Stimulated activated CD8-positive, alpha-beta memory T cell treated with anti-CD3 and anti-CD28 coated beads, Interleukin-4, amount 100 ng/mL, for 1 hour (primary cell): ENCODE results near the gene RTKN.
"Not testable (repeated sequence)": the region's sequence is repeated elsewhere in the genome, so short reads cannot be mapped to it uniquely, and the experiment has no call there.

Experiments
- DNase-seq, 2 donors: peaks; one replicate each; pipeline ENCODE4 v3.0.0-alpha.2; 2020; ENCODE audit warnings: low read depth in 2 of 2, low spot score in 1 of 2

Gene RTKN, protein sequence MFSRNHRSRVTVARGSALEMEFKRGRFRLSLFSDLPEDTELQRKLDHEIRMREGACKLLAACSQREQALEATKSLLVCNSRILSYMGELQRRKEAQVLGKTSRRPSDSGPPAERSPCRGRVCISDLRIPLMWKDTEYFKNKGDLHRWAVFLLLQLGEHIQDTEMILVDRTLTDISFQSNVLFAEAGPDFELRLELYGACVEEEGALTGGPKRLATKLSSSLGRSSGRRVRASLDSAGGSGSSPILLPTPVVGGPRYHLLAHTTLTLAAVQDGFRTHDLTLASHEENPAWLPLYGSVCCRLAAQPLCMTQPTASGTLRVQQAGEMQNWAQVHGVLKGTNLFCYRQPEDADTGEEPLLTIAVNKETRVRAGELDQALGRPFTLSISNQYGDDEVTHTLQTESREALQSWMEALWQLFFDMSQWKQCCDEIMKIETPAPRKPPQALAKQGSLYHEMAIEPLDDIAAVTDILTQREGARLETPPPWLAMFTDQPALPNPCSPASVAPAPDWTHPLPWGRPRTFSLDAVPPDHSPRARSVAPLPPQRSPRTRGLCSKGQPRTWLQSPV

DNA sequence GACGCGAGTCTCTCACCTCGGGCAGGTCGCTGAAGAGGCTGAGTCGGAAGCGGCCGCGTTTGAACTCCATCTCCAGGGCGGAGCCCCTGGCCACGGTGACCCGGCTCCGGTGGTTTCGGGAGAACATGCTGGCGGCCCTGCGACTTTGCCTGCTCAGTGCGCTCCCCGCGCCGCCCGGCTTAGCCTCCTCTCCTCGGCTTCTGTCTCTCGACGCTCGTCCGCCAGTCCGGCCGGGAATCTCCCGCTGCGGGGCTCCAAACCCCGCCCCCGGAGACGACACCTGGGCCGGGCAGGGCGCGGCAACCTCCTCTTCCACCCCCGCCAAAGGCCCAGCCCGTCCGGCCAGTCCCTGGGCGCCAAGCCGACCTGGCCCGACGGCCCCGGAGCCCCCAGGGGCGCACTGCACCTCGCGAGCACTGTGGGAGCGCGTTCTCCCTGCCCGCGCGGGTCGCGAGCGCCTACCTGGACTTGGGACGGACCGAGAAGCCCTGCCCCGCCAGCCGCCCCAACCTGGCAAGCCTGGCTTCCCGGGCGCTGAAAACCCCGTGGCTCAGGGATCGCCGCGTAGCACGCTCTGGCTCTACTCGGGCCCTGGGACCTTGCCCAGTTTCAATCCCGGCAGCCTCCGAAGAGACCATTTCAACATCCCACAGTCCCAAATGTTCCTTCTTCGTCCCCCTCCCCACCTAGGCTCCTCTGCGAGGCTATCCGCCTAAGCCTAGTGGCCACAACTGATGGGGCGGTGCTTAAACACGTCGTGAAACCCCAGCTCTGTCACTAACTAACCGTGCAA lies at the start of gene RTKN:
RTKN (minus strand) TSS at position 248 of the 793 bp plus-strand sequence; CDS start at position 127, 121 bp downstream.
- no peak for DNase-seq

DNA sequence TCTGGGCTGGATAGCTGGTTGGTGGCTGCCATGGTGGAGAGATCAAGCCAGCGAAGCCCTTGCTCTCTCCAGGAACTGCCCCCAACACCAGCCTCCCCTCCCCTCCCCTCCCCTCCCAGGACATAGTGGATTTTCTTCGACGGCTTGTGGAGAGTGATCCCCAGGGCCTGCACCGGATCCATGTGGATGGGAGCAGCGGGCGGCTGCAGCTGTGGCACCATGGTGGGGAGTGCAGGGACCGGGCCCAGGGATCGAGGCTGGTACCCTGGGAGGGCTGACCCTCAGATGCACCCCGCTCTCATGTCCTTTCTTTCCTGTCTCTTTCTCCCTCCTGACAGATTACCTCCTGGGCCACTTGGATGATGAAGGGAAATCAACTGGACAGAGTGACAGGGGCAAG lies 48.2 kb upstream of the RTKN start:
- DNase-seq = no peak

- no peak for DNase-seq
Observed at GRCh38 chr2:74488643-74489481, 47.1 kb upstream of the RTKN start.

GRCh38 chr2:74486141-74486540 lies 44.4 kb upstream of the RTKN start:
- no peak for DNase-seq

DNA sequence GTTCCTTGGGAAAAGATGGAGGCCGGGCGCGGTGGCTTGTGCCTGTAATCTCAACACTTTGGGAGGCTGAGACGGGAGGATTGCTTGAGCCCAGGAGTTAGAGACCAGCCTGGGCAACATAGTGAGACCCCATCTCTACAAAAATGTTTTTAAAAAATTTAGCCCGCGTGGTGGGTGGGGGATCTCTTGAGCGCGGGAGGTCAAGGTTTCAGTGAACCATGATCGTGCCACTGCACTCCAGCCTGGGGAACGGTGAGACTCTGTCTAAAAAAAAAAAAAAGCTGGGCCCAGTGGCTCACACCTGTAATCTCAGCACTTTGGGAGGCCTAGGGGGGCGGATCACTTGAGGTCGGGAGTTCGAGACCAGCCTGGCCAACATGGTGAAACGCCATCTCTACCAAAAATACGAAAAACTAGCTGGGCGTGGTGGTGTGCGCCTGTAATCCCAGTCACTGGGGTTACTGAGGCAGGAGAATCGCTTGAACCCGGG lies 42.0 kb upstream of the RTKN start:
- not testable (repeated sequence) for DNase-seq

DNA sequence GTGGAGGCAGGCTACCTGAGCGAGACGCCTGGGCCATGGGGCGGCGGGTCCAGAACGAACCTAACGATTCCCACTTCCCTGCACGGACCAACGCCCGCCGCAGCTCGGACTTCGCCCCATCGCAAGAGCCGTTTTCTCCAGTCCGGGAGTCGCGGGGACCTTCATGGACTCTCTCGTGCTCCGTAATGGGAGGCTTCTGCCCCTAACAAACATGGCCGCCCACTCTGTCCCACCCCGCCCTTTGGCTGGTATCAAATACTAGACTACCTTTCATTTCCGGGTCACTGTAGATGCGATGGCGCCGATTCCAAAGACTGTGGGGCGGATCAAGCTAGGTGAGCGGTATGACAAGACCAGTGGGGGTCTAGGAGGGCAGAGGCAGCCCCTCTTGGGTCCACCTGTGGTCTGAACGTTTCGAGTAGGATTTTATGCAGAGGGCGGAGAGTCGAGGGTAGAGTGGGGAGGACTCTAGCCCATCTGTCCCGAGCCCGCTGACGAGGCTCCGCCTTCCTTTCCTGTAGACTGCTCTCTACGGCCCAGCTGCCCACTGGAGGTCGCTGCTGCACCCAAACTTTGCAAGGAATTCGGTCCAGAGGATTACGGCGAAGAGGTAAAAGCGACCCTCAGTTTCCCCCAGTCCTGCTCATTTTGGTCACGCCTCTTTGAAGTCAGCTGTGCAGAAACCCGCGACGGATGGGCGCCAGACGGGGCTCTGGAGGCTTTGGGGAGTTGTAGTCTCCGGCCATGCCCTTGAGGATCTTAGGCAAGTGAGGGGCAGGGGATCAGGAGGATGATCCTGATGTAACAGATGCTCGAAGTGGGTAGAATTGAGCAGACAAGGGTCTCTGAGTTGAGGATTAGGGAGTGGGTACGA lies 41.3 kb upstream of the RTKN start, which contains the start of the genes CCDC142 and TTC31:
CCDC142 (minus strand) TSS at position 198 of the 874 bp plus-strand sequence; CDS start at position 37, 161 bp downstream.
TTC31 (plus strand) TSS at position 281 of the 874 bp plus-strand sequence; CDS start at position 296, 15 bp downstream.
- DNase-seq = peak; percentile 82 to 86

- DNase-seq = no peak
Observed at GRCh38 chr2:74481961-74482800, 40.4 kb upstream of the RTKN start.

DNA sequence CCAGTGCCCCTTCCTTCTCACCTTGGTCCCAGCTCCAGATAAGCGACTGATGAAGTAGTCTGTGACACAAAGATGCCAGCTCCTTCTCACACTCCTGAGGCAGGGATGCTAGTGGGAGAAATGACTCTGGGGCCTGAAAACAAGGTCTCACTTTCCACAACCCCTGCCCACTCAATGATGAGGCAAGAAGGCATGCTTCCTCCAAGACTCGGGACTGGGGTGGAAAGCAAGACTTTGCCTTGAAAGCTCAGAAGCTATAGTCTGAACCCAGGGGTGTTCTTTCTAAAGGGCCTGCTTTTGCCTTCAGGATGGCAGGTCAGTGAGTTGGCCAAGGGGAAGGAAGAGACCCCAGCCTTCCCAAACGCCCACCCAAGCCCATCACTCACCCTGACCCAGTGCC lies 39.7 kb upstream of the RTKN start:
- DNase-seq = no peak

DNA sequence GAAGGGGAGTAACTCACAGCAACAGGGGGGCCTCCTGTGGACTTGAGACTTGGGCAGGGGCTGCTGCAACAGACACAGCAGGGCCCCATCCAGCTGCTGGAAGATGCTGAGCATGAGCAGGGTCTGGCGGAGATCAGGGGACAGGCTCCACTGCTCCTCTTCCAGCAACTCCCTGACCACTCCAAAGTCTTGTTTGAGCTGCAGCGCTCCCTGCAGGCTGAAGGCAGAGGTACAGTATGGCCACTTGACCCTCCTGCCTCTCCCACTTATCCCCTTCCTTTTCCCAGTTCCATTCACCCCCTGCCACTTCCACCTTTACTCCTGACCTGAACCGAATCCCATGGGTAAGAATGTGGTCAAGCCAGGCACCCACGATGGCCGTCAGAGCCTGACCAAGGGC lies 33.2 kb upstream of the RTKN start:
- DNase-seq = no peak

DNA sequence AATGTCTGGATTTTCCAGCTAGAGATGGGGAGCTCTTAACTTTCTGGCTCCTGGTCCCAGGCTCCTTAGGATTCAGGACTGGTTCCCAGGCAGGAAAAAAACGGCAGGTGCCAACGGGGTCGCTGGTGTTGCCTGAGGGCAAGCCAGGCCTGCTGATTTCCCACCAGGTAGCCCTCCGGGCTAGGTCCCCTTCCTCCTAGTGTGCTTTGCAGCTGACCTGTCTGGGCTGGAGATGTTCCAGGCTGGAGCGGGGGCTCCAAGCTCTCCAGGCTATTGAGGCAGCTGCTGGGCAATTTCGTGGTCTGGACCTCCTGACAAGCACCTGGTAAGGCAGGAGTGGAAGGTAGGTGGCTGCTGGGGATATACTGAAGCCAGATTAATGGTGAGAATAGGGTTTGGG lies 32.7 kb upstream of the RTKN start:
- no peak for DNase-seq

GRCh38 chr2:74472945-74473258 lies 31.2 kb upstream of the RTKN start:
- DNase-seq = no peak

DNA sequence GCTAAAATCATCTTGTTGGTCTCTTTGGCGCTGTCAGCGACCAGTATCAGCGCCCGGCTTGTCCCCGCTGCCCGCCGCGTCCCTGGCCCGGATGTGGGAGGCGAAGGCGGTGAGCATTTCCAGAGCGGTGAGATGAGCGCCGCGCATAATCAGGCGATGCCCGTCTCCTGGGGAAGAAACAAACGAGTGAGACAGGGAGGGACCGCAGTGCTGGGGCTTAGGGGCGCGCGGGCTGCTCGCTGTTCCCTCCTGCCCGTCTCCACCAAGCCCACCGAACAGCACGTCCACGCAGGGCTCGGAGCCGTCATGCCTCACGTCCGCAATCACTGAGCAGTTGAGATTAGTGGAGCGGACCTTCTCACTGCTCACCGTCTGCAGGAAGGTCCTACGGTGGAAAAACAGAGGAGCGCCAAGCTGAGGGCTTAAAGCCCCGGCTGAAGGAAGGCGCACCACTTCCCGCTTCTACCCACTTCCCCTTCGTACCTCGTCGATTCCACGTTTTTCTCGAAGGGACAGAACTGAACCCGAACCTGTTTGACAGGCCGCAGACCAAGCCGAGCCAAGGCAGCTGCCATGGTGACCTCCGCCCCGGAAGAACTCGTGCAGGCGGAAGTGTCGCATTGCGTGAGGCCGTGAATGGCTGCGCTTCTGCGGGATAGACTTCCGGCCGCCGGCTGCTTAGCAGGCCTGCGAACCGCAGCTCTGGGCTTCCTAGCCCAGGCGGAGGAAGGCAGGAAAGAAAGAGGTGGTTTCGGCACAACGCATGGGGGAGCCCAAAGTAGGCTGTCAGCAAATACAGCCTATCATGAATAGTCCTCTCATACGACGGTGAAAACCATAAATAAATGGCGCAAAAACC lies 30.6 kb upstream of the RTKN start, which contains the start of gene MRPL53:
MRPL53 (minus strand) TSS at position 595 of the 859 bp plus-strand sequence; CDS start at position 575, 20 bp downstream.
- peak; percentile 92 to 93 for DNase-seq

DNA sequence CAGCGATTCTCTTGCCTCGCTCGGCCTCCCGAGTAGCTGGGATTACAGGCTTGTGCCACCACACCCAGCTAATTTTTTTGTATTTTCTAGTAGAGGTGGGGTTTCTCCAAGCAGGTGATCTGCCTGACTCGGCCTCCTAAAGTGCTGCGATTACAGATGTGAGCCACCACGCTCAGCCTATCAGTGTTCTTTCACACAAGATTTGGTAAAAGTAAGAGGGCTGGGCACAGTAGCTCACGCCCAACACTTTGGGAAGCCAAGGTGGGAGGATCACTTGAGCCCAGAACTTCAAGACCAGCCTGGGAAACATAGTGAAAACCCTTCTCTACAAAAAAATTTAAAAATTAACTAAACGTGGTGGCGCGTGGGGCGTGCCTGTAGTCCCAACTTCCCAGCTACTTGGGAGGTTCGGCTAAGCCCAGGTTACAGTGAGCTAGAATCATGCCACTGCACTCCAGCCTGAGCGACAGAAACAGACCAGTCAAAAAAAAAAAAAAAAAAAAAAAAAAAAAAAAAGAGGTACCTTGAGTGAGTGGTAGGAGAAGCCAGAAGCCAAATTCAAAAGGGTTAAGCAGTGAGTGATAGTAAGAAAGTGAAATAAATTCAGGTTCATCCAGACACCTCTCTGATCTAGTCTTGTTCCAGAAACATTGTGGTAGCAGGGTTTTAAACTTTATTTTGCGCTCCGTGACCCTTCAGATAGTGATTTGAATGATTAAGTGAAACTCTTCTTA lies 29.8 kb upstream of the RTKN start:
- DNase-seq = no peak

DNA sequence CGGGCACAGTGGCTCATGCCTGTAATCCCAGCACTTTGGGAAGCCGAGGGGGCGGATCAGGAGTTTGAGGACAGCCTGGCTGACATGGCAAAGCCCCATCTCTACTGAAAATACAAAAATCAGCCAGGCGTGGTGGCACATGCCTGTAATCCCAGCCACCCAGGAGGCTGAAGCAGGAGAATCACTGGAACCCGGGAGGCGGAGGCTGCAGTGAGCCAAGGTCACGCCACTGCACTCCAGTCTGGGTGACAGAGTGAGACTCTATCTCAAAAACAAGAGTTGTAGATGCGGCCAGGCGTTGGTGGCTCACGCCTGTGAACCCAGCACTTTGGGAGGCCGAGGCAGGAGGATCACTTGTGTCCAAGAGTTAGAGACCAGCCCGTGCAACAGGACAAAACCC lies 29.0 kb upstream of the RTKN start:
- not testable (repeated sequence) for DNase-seq

DNA sequence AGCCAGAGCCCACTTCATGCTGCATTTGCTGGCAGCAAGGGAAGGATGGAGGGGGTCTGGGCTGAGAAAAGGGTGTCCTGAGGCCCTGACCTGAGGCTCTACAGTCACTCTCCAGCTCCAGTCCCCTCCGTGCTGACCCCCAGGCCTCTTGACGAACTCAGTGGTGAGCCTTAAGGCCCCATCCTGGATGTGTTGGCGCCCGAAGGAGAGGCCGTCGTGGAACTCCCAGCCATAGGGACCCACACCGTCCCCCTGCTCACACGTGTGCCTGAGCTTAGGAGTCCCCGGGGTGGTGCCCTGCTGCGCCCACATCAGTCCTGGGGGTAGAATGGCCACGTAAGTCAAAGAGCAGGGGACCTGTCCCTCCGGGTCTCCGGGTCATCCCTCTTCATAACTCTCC lies 22.7 kb upstream of the RTKN start:
- DNase-seq = no peak

- no peak for DNase-seq
Observed at GRCh38 chr2:74462786-74463105, 21.0 kb upstream of the RTKN start.

DNA sequence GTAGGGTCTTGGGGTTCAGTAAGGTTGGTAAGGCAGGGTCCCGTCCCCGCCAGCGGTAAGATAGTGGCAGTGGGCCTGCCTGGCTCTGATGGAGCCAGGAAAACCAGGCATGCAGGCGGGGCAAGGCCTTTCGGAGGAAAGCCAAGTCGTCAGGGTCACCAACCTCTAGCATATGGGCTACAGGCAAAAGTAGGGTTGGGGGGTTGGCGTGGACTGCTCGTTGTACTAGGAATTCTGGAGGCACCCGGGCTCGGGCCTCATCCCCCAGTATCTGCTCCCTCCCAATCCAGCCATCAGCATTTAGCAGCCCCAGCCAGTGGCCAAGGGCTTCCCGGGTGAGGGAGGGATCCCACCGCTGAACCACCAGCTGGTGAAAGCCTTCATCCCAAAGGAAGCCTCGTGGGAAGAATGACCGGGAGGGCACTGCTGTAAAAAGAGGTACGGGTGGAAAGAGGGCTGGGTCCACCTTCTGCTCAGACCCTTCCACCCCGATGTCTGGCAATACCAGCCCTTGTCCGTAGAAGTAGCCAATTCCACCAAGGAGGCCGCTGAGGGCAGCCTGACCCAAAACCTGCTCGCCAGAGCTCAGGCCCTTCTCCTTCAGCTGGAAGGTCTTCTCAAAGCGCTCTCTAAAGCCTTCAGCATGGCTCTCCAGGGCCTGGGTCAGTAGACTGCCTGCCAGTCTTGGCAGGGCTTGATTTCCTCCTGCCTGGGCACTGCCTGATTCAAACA lies 20.5 kb upstream of the RTKN start:
- DNase-seq = no peak
